Stimulated activated CD4-positive, alpha-beta T cell treated with anti-CD3 and anti-CD28 coated beads, TNF-alpha, amount 100 ng/mL, for 4 hours (primary cell): ENCODE data around the gene AIRE.
"Not testable (repeated sequence)": the region's sequence is repeated elsewhere in the genome, so short reads cannot be mapped to it uniquely, and the experiment has no call there.

Experiments used
- DNase-seq, 3 experiments: peaks; one replicate each; pipeline ENCODE4 v3.0.0-alpha.2; 2020; ENCODE audit warnings: low read depth in 3 of 3

AIRE gene

GRCh38 chr21:44291936-44292811 is 6.5 kb downstream of the AIRE start:
- DNase-seq, result no peak

GRCh38 chr21:44292812-44293195 is 7.1 kb downstream of the AIRE start:
- no peak for DNase-seq

GRCh38 chr21:44293551-44294231 is 8.0 kb downstream of the AIRE start:
- DNase-seq, result peak in 1 of 3 experiments; percentile 29

- no peak for DNase-seq
These were observed 8.9 kb downstream of the AIRE start for GRCh38 chr21:44294391-44295162.

- DNase-seq, result no peak
These were observed 9.5 kb downstream of the AIRE start for GRCh38 chr21:44295163-44295573.

GRCh38 chr21:44295646-44296045 is 10.0 kb downstream of the AIRE start:
- no peak for DNase-seq

- DNase-seq, result no peak
These were observed 10.4 kb downstream of the AIRE start for GRCh38 chr21:44296103-44296519.

- DNase-seq, result no peak
These were observed 11.2 kb downstream of the AIRE start for GRCh38 chr21:44296916-44297315.

GRCh38 chr21:44297525-44298290 is 12.0 kb downstream of the AIRE start:
- peak; percentile 46 to 60 (median 51) for DNase-seq

GRCh38 chr21:44298301-44298700 is 12.6 kb downstream of the AIRE start:
- DNase-seq, result no peak

- no peak for DNase-seq
These were observed 13.4 kb downstream of the AIRE start for GRCh38 chr21:44299085-44299457.

GRCh38 chr21:44299458-44300261 is 14.0 kb downstream of the AIRE start, which contains the start of gene PFKL:
Gene PFKL (plus strand): TSS chr21:44300053. CDS start chr21:44300106, 53 bp downstream.
- peak in 2 of 3 experiments; percentile 31 to 53 for DNase-seq

- peak; percentile 27 to 55 (median 34) for DNase-seq
These were observed 14.7 kb downstream of the AIRE start for GRCh38 chr21:44300262-44300959.

- no peak for DNase-seq
These were observed 15.5 kb downstream of the AIRE start for GRCh38 chr21:44301141-44301540.

GRCh38 chr21:44301961-44302406 is 16.3 kb downstream of the AIRE start:
- DNase-seq, result no peak

- DNase-seq, result not testable (repeated sequence)
These were observed 17.1 kb downstream of the AIRE start for GRCh38 chr21:44302573-44303401.

- DNase-seq, result no peak
These were observed 17.9 kb downstream of the AIRE start for GRCh38 chr21:44303490-44303981.

- DNase-seq, result no peak
These were observed 18.4 kb downstream of the AIRE start for GRCh38 chr21:44304011-44304616.
